GM23248 (cell line): Measurements from ENCODE around the gene MBOAT1.

ENCODE experiments used
- EZH2 ChIP-seq: fragments of 200-600 bp; sonication (generic); IDR thresholded peaks from 2 replicates; pipeline ENCODE4 v1.6.1; 2018; ENCODE audit warnings: antibody characterized with exemption, mild to moderate bottlenecking; ENCODE audit not compliant: insufficient read depth, poor library complexity, severe bottlenecking
- EZH2phosphoT487 ChIP-seq: fragments of 200-600 bp; sonication (generic); IDR thresholded peaks from 2 replicates; pipeline ENCODE4 v1.6.1; 2018; ENCODE audit warnings: antibody characterized with exemption, moderate library complexity, mild to moderate bottlenecking, low read depth; ENCODE audit not compliant: insufficient read depth

DNA sequence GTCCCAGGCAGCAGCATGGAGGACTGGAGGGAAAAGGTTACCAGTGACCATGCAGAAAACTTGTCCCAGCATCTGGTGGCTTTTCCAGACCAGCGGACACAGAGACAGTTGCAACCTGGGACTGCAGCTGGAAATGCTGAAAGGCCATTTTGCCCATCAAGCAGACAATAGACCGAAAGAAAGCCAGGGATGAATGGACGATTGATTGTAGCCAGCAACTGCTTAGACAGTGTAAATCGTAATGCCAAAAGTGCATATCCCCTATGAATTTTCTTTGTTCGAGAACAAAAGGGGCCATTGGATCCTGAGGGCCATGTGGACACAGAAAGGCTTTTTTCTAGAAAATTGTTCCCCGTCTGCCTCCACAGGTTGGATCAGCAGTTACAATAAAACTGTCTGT, 115.7 kb downstream of the MBOAT1 start:
- TF ChIP-seq EZH2 (no peak), EZH2phosphoT487 (no peak)
